ENCODE results near the gene NUTM2G.
A peak's percentile ranks its signal among the peaks of the same experiment; 100 is the strongest.
"Not testable (repeated sequence)": the region's sequence is repeated elsewhere in the genome, so short reads cannot be mapped to it uniquely, and the experiment has no call there.

Gene NUTM2G

GRCh38 chr9:96950539-96950938 lies 21.9 kb downstream of the NUTM2G start:
- DNase-seq: not testable (repeated sequence)

GRCh38 chr9:96967591-96967990 lies 38.9 kb downstream of the NUTM2G start:
- DNase-seq: peak; percentile 30

- DNase-seq: not testable (repeated sequence)
Observed at GRCh38 chr9:96972552-96972951, 43.9 kb downstream of the NUTM2G start.

- peak; percentile 26 for DNase-seq
Observed at GRCh38 chr9:96974037-96974436, 45.4 kb downstream of the NUTM2G start.

GRCh38 chr9:96983496-96984122 lies 55.0 kb downstream of the NUTM2G start:
- not testable (repeated sequence) for DNase-seq

GRCh38 chr9:96984139-96984538 lies 55.5 kb downstream of the NUTM2G start:
- not testable (repeated sequence) for DNase-seq

GRCh38 chr9:96984887-96985286 lies 56.2 kb downstream of the NUTM2G start:
- not testable (repeated sequence) for DNase-seq
